GM18498 (cell line): ENCODE measurements around the gene TSPAN9.

Experiments used
- ATAC-seq: cut with Tn5 transposase; IDR thresholded peaks from one replicate; pipeline ENCODE4 v1.9.1; 2021; ENCODE audit warnings: mild to moderate bottlenecking, moderate library complexity; ENCODE audit not compliant: unreplicated experiment

Gene TSPAN9

GRCh38 chr12:3075315-3075714 lies 1.9 kb upstream of the TSPAN9 start:
- ATAC-seq, result no peak

GRCh38 chr12:3077572-3078081 lies 448 bp downstream of the TSPAN9 start:
- no peak for ATAC-seq

GRCh38 chr12:3078086-3078820 lies 1.1 kb downstream of the TSPAN9 start:
- ATAC-seq, result no peak

- ATAC-seq, result no peak
These were observed 3.9 kb downstream of the TSPAN9 start for GRCh38 chr12:3081091-3081490.

GRCh38 chr12:3081886-3082285 lies 4.7 kb downstream of the TSPAN9 start:
- ATAC-seq, result no peak

- ATAC-seq, result no peak
These were observed 6.2 kb downstream of the TSPAN9 start for GRCh38 chr12:3083241-3083920.

GRCh38 chr12:3083921-3084347 lies 6.8 kb downstream of the TSPAN9 start:
- ATAC-seq, result no peak

- ATAC-seq, result no peak
These were observed 7.6 kb downstream of the TSPAN9 start for GRCh38 chr12:3084742-3085141.

GRCh38 chr12:3085341-3086139 lies 8.4 kb downstream of the TSPAN9 start:
- no peak for ATAC-seq

- ATAC-seq, result no peak
These were observed 9.0 kb downstream of the TSPAN9 start for GRCh38 chr12:3086211-3086610.

GRCh38 chr12:3086729-3087323 lies 9.6 kb downstream of the TSPAN9 start:
- ATAC-seq, result no peak

- ATAC-seq, result no peak
These were observed 10.8 kb downstream of the TSPAN9 start for GRCh38 chr12:3087758-3088650.

- no peak for ATAC-seq
These were observed 12.4 kb downstream of the TSPAN9 start for GRCh38 chr12:3089588-3089987.

GRCh38 chr12:3090240-3091037 lies 13.3 kb downstream of the TSPAN9 start:
- no peak for ATAC-seq

GRCh38 chr12:3091038-3091319 lies 13.8 kb downstream of the TSPAN9 start:
- ATAC-seq, result no peak

GRCh38 chr12:3091382-3092241 lies 14.4 kb downstream of the TSPAN9 start:
- no peak for ATAC-seq

- no peak for ATAC-seq
These were observed 15.6 kb downstream of the TSPAN9 start for GRCh38 chr12:3092764-3093163.

- ATAC-seq, result no peak
These were observed 20.1 kb downstream of the TSPAN9 start for GRCh38 chr12:3097186-3097804.
